ENCODE measurements around the gene ZC3H10.

DNA sequence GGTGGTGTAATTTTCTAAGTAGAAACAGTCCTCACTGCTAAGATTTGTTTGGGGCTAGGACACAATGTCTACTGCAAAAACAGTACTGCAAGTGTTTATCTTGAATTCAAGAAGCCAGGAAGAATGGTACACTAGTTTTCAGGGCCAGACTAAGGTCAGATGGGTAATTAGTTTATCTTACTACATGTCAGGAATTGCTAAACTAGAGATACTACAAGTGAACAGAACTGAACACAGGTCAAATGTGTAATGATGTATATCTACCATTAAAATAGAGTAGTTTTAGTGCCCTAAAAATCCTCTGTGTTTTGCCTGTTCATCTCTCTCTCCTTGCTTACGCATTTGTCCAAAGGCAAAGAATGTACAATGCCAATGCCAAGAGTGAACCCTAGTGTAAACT, 4.0 kb upstream of the ZC3H10 start:
- TF ChIP-seq, protein P1, sequence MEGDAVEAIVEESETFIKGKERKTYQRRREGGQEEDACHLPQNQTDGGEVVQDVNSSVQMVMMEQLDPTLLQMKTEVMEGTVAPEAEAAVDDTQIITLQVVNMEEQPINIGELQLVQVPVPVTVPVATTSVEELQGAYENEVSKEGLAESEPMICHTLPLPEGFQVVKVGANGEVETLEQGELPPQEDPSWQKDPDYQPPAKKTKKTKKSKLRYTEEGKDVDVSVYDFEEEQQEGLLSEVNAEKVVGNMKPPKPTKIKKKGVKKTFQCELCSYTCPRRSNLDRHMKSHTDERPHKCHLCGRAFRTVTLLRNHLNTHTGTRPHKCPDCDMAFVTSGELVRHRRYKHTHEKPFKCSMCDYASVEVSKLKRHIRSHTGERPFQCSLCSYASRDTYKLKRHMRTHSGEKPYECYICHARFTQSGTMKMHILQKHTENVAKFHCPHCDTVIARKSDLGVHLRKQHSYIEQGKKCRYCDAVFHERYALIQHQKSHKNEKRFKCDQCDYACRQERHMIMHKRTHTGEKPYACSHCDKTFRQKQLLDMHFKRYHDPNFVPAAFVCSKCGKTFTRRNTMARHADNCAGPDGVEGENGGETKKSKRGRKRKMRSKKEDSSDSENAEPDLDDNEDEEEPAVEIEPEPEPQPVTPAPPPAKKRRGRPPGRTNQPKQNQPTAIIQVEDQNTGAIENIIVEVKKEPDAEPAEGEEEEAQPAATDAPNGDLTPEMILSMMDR (conservative IDR thresholded peaks at IDR 0.05; ENCODE audit: low read depth, low read length), result no peak
- TF ChIP-seq SMC3 (IDR thresholded peaks at IDR 0.05; ENCODE audit: low read depth, low read length), result no peak
- TF ChIP-seq, protein P2, sequence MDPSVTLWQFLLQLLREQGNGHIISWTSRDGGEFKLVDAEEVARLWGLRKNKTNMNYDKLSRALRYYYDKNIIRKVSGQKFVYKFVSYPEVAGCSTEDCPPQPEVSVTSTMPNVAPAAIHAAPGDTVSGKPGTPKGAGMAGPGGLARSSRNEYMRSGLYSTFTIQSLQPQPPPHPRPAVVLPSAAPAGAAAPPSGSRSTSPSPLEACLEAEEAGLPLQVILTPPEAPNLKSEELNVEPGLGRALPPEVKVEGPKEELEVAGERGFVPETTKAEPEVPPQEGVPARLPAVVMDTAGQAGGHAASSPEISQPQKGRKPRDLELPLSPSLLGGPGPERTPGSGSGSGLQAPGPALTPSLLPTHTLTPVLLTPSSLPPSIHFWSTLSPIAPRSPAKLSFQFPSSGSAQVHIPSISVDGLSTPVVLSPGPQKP (IDR thresholded peaks at IDR 0.05; ENCODE audit: borderline replicate concordance, low read depth, low read length), result no peak
- TF ChIP-seq POLR2A (IDR thresholded peaks at IDR 0.05; ENCODE audit: low read depth, low read length), result no peak
- no peak for TF ChIP-seq RAD21 (IDR thresholded peaks at IDR 0.05; ENCODE audit: low read length)
- TF ChIP-seq RFX5 (IDR thresholded peaks at IDR 0.05; ENCODE audit: low read depth, low read length), result no peak
- TF ChIP-seq CEBPB (IDR thresholded peaks at IDR 0.05; ENCODE audit: low read depth, low read length), result no peak
- TF ChIP-seq CHD1 (IDR thresholded peaks at IDR 0.05; ENCODE audit: low read depth, low read length), result no peak
- TF ChIP-seq BHLHE40 (IDR thresholded peaks at IDR 0.05; ENCODE audit: low read depth, low read length), result no peak

Measured in IMR-90 (cell line).